MV-4-11 (cell line): ENCODE data around the gene MRPS22.
"Not testable (repeated sequence)": the region's sequence is repeated elsewhere in the genome, so short reads cannot be mapped to it uniquely, and the experiment has no call there.

Experiments
- DNase-seq: peaks from one replicate; lab custom pipeline; 2025; lab: John Stamatoyannopoulos, UW

MRPS22 gene

GRCh38 chr3:139396707-139397106, 52.9 kb downstream of the MRPS22 start:
- DNase-seq, result no peak

DNA sequence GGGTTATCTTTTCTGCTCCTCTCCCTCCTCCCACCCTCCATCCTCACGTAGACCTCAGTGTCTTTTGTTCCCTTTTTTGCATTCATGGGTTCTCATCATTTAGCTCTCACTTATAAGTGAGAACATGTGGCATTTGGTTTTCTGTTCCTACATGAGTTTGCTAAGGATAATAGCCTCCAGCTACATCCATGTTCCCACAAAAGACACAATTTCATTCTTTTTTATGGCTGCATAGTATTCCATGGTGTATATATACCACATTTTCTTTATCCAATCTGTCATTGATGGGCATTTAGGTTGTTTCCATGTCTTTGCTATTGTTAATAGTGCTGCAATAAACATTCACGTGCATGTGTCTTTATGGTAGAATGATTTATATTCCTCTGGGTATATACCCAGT, 57.3 kb downstream of the MRPS22 start:
- not testable (repeated sequence) for DNase-seq
